DMS153 treated with DMSO at 0.1 percent for 48 hours (cell line): ENCODE data around the gene HOXB5.

Source experiments
- DNase-seq: peaks from one replicate; lab custom pipeline; 2025; ENCODE audit not compliant: unreplicated experiment; lab: John Stamatoyannopoulos, UW

The HOXB5 gene

GRCh38 chr17:48593126-48593829 is at the start of gene HOXB5:
HOXB5 (minus strand) TSS chr17:48593779; CDS start chr17:48593682, 97 bp downstream.
- peak; percentile 54 for DNase-seq

GRCh38 chr17:48642843-48643696 is 49.5 kb upstream of the HOXB5 start:
- no peak for DNase-seq

- peak; percentile 67 for DNase-seq
These were observed 48.7 kb upstream of the HOXB5 start for GRCh38 chr17:48642059-48642842.

DNA sequence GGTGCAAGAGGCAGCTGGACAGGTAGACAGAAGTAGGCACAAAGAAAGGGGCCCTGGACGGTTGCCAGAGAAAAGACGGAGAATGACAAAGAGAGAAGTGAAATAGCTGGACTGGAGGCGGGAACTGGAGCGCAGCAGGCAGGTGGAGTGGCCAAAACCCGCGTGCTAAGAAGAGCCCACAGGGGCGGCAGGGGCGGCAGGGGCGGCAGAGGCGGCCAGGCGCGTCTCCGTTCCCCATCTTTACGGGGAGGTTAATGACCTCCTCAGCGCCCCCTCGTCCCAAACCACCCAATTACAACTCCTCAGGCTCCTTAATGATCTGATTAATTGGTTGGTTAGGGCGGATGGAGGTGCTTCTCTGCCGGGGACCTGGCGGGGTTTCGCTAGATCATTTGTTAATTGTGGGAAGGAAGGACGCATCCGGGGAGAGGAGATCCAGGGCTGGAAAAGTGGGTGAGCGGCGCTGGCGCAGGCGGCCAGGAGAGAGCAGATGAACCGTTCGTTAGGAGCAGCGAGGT is 48.0 kb upstream of the HOXB5 start:
- DNase-seq: no peak

GRCh38 chr17:48640858-48641180 is 47.2 kb upstream of the HOXB5 start:
- no peak for DNase-seq

- no peak for DNase-seq
These were observed 46.6 kb upstream of the HOXB5 start for GRCh38 chr17:48639982-48640857.

DNA sequence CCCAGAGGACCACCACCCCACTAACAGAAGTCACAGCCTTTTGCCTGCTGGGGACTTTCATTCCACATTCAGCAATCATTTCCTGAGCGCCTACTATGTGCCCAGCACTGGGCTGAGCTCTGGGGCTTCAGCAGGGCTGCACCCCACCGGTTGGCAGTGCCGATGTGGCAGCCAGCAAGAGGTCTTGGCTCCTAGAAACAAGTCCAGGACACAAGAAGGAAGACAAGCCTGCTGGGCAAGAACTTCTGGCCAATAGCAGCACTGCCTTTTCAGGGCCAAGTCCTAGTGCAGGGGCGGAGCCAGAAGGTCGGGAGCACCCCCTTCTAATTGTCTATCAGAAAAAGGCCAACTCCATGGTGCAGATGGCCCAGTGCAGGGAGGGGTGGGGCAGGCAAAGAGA is 45.6 kb upstream of the HOXB5 start:
- DNase-seq: no peak

DNA sequence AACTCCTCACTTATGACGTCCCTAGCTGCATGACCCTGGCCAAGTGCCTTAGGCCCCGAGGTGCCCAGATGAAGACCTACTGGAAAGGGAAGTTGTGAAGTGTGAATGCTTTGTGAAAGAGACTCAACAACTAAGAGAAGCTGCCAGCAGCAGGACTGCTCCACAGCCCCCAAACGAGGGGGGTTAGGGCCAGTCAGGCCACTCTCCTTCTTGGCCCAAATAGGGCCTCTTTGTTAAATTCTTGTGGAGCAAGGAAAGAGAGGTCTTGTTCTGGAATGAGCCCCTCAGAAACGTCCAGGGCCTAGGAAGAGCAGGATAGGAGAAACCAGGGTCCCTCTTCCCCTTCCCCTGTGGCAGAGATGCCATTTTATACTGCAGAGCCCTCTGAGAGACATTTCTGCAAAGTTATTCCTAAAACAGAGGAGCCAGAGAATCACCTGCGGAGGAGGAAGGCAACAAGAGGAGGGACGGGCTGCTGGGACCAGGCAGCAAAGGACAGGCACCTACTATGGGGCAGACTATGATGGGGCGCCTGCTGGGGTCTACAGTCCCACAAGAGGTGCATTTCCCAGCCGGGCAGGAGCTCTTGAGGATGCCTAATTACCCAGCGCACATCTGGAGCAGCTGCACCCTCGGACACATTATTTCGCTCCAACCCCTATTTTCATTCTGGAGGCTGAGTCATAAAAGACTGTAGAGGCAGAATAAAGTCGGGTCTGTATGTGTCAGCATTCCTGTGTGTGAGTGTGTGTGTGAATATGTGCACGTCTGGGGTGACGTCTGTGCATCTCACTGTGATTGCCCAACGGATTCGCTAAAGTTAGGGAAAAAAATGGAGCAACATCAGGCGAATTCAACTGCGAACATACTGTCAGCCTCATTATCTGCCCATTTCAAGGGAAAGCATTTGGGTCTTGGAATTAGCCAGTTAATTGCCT is 44.0 kb upstream of the HOXB5 start:
- no peak for DNase-seq

GRCh38 chr17:48636177-48637018 is 42.8 kb upstream of the HOXB5 start:
- no peak for DNase-seq

GRCh38 chr17:48634493-48635208 is 41.1 kb upstream of the HOXB5 start:
- DNase-seq: no peak

- DNase-seq: no peak
These were observed 39.7 kb upstream of the HOXB5 start for GRCh38 chr17:48633266-48633677.

DNA sequence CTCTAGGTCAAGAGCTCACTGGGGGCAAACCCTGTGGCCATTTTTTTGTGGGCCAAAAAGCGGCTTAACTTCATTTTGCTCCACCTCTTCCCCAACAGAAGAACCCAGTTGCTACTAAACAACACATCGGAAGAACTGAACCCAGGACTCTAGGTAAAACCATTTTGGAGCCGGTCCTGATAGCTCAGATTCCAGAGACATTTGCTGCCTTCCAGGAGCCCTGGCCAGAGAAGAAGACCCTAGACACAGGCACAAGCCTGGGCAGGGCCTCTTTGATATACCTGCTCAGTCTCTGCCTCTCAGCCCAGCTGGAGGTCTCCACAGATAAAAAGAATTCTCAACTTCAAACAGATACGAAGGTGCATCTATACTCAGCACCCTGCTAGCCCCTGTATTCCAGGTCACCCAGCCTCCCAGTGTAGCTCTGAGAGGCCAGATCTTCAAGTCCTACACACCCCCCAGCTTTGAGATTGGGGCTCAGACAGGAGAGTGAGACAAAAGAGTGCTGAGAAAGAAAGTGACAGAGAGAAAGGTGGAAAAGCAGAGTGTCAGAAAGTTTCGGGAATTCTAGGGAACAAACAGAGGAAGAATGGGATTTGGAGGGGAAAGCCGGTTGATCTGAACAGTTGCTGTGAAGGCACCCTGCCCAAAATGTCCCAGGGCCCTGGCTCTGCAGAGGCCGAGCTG is 39.1 kb upstream of the HOXB5 start:
- no peak for DNase-seq

- DNase-seq: no peak
These were observed 38.4 kb upstream of the HOXB5 start for GRCh38 chr17:48631693-48632578.

DNA sequence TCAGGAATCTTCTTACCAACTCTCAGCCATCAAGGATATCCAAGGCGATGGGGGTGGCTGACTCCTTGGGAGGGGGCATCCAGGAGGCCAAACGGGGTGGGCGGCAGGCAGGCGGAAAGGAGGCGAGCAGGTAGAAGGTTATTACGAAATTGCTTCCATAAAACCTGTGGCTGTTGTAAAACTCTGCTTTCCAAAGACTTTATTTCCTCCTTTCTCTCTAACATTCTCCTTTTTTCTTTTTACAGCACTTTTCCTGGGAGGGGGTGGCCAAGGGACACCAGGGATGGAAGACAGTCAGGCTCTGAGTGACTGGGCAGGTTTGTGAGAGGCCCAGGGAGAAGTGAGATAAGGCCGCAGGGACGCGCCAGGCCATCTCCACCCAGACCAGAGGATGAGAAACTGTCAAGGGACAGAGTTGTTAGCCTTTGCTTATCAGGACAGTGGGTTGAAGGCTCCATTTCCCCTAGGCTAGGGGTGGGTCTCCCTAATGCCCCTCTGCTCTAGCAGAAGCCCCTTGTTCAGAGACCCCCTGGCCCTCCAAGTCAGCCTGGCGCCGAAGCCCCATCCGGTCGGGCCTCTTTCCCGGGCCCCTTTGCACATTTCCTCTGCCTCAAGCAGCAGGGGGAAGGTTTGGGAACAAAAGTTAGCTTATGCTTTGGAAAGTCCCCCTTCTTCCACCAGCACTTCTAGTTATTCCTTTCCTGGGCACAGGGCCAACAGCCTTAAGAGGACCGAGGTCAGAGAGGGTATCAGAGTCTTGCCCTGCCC is 37.5 kb upstream of the HOXB5 start:
- no peak for DNase-seq
